H1 (cell line): ENCODE results near the gene CIROP. TPM values are rescaled to one million over a fixed set of nuclear protein-coding genes. Genes with fewer than 3 reads are reported as not detected.

Source experiments
- CTCF ChIA-PET: fragments of 300-600 bp; sonication (Branson Sonifier 250); formaldehyde crosslinking; loops from one replicate; lab custom pipeline; 2021; ENCODE audit not compliant: partially characterized antibody; lab: Charles Lee
- POLR2A ChIA-PET: fragments of 300-600 bp; sonication (Branson Sonifier 250); formaldehyde crosslinking; loops from one replicate; lab custom pipeline; 2021; ENCODE audit warnings: inconsistent platforms; ENCODE audit not compliant: partially characterized antibody; lab: Charles Lee
- DNase-seq, 2 experiments: peaks; one replicate each; pipeline versions ENCODE4 v3.0.0 to v3.0.0-alpha.2; 2010 to 2022; ENCODE audit warnings: low spot score in 2 of 2, low read depth in 1 of 2, mixed read lengths in 1 of 2
- FAIRE-seq: peaks from 2 replicates; lab custom pipeline; 2011; peaks lifted over from hg19 to GRCh38; lab: Jason Lieb, UNC
- H2AFZ ChIP-seq: 2 replicates; pipeline ENCODE4 v1.8.1; 2012; ENCODE audit warnings: low read length, inconsistent platforms
- H2AK5ac ChIP-seq: 2 replicates; pipeline ENCODE4 v1.6.1; 2013; ENCODE audit warnings: low read depth, low read length
- H2BK120ac ChIP-seq: replicated peaks from 2 replicates; pipeline ENCODE3; 2013; ENCODE audit warnings: low read depth, low read length, inconsistent platforms
- H2BK12ac ChIP-seq: 2 replicates; pipeline ENCODE4 v1.6.1; 2013; ENCODE audit warnings: low read depth, low read length
- H2BK15ac ChIP-seq: 2 replicates; pipeline ENCODE4 v1.6.1; 2013; ENCODE audit warnings: low read length
- H2BK20ac ChIP-seq: 2 replicates; pipeline ENCODE4 v1.6.1; 2013; ENCODE audit warnings: low read length
- H2BK5ac ChIP-seq: 2 replicates; pipeline ENCODE4 v1.6.1; 2013; ENCODE audit warnings: low read depth, low read length
- H3K14ac ChIP-seq: 2 replicates; pipeline ENCODE4 v1.6.1; 2013; ENCODE audit warnings: inconsistent platforms; ENCODE audit not compliant: insufficient read length
- H3K18ac ChIP-seq: 2 replicates; pipeline ENCODE4 v1.6.1; 2013; ENCODE audit warnings: low read length; ENCODE audit errors: extremely low read depth
- H3K23ac ChIP-seq: 2 replicates; pipeline ENCODE4 v1.6.1; 2013; ENCODE audit warnings: inconsistent platforms; ENCODE audit not compliant: insufficient read length
- H3K23me2 ChIP-seq: 2 replicates; pipeline ENCODE4 v1.6.1; 2013; ENCODE audit warnings: low read depth, low read length
- H3K27ac ChIP-seq: 2 replicates; pipeline ENCODE4 v1.6.1; 2011; ENCODE audit warnings: low read depth, low read length, inconsistent platforms
- H3K27me3 ChIP-seq, 4 experiments: replicated peaks in 1 of 4; 1 replicate in 1 of 4; 2 replicates in 3 of 4; pipeline versions ENCODE4 v1.6.1 to v1.8.1; 2011 to 2013; ENCODE audit warnings: low read length in 3 of 4, mild to moderate bottlenecking in 3 of 4, inconsistent platforms in 2 of 4, mixed read lengths in 2 of 4, moderate library complexity in 1 of 4; ENCODE audit not compliant: control insufficient read depth in 3 of 4, insufficient read depth in 3 of 4; ENCODE audit errors: extremely low read depth in 1 of 4
- H3K36me3 ChIP-seq, 4 experiments: 2 replicates each; pipeline versions ENCODE4 v1.6.1 to v1.8.1; 2011 to 2013; ENCODE audit warnings: mild to moderate bottlenecking in 4 of 4, low read length in 3 of 4, moderate library complexity in 2 of 4, control low read depth in 1 of 4, inconsistent platforms in 1 of 4; ENCODE audit not compliant: insufficient read depth in 4 of 4, control insufficient read depth in 2 of 4
- H3K4ac ChIP-seq: replicated peaks from 2 replicates; pipeline ENCODE3; 2013; ENCODE audit warnings: low read length, low read depth, mixed read lengths, inconsistent platforms; ENCODE audit not compliant: insufficient read length
- H3K4me1 ChIP-seq, 4 experiments: replicated peaks in 1 of 4; 1 replicate in 1 of 4; 2 replicates in 3 of 4; pipeline versions ENCODE4 v1.6.1 to v1.8.1; 2011 to 2013; ENCODE audit warnings: low read length in 3 of 4, inconsistent platforms in 2 of 4, mixed read lengths in 1 of 4; ENCODE audit not compliant: insufficient read depth in 4 of 4, control insufficient read depth in 3 of 4
- H3K4me2 ChIP-seq, 2 experiments: 2 replicates each; pipeline versions ENCODE4 v1.6.1 to v1.8.1; 2011 to 2013; ENCODE audit warnings: low read depth in 2 of 2, low read length in 2 of 2, control low read depth in 1 of 2, inconsistent platforms in 1 of 2, mild to moderate bottlenecking in 1 of 2; ENCODE audit not compliant: insufficient read depth in 1 of 2
- H3K4me3 ChIP-seq, 4 experiments: fragments of 200-600, 300-600 bp in 1 of 4; sonication (generic), shearing (Covaris generic), sonication (Bioruptor Twin) in 1 of 4; 2 replicates each; pipeline versions ENCODE4 v1.5.1 to v1.8.1; 2011 to 2016; ENCODE audit warnings: low read length in 4 of 4, low read depth in 3 of 4, control low read depth in 2 of 4, inconsistent platforms in 2 of 4, mild to moderate bottlenecking in 2 of 4, mixed read lengths in 1 of 4, moderate library complexity in 1 of 4; ENCODE audit not compliant: insufficient read depth in 2 of 4; ENCODE audit errors: extremely low read depth in 1 of 4
- H3K56ac ChIP-seq: replicated peaks from 2 replicates; pipeline ENCODE3; 2013; ENCODE audit warnings: low read depth, mild to moderate bottlenecking, mixed read lengths, low read length, inconsistent platforms; ENCODE audit not compliant: insufficient read length
- H3K79me1 ChIP-seq: 2 replicates; pipeline ENCODE4 v1.6.1; 2013; ENCODE audit warnings: low read depth, low read length, control low read depth
- H3K79me2 ChIP-seq, 2 experiments: 2 replicates each; pipeline versions ENCODE4 v1.6.1 to v1.8.1; 2012 to 2013; ENCODE audit warnings: low read length in 2 of 2, mild to moderate bottlenecking in 2 of 2, inconsistent platforms in 1 of 2; ENCODE audit not compliant: insufficient read depth in 2 of 2, control insufficient read depth in 1 of 2
- H3K9ac ChIP-seq, 4 experiments: replicated peaks in 1 of 4; 1 replicate in 1 of 4; 2 replicates in 3 of 4; pipeline versions ENCODE4 v1.6.1 to v1.8.1; 2011 to 2013; ENCODE audit warnings: low read depth in 3 of 4, low read length in 3 of 4, control low read depth in 2 of 4, mild to moderate bottlenecking in 2 of 4, moderate library complexity in 2 of 4, inconsistent platforms in 1 of 4; ENCODE audit errors: extremely low read depth in 1 of 4
- H3K9me3 ChIP-seq, 2 experiments: 2 replicates each; pipeline versions ENCODE4 v1.6.1 to v1.8.1; 2012 to 2013; ENCODE audit warnings: mild to moderate bottlenecking in 2 of 2, moderate library complexity in 2 of 2, control low read depth in 1 of 2, inconsistent platforms in 1 of 2, low read depth in 1 of 2, low read length in 1 of 2, mixed read lengths in 1 of 2; ENCODE audit not compliant: insufficient read depth in 2 of 2
- H4K20me1 ChIP-seq, 2 experiments: replicated peaks in 1 of 2; 2 replicates each; pipeline versions ENCODE3 to v1.8.1; 2011 to 2013; ENCODE audit warnings: inconsistent platforms in 2 of 2, low read length in 2 of 2, mild to moderate bottlenecking in 1 of 2; ENCODE audit not compliant: insufficient read depth in 2 of 2, control insufficient read depth in 1 of 2
- H4K5ac ChIP-seq: 2 replicates; pipeline ENCODE4 v1.6.1; 2013; ENCODE audit warnings: low read length, low read depth, mixed read lengths, inconsistent platforms; ENCODE audit not compliant: insufficient read length
- H4K8ac ChIP-seq: 2 replicates; pipeline ENCODE4 v1.8.0; 2013; ENCODE audit warnings: mild to moderate bottlenecking, moderate library complexity, low read length, inconsistent platforms; ENCODE audit not compliant: insufficient read depth; ENCODE audit errors: extremely low read depth
- H4K91ac ChIP-seq: replicated peaks from 2 replicates; pipeline ENCODE3; 2013; ENCODE audit warnings: low read length, mixed read lengths, inconsistent platforms; ENCODE audit not compliant: insufficient read length
- EZH2 ChIP-seq: fragments of 200-600 bp; sonication (generic); IDR thresholded peaks from 2 replicates; pipeline ENCODE4 v1.7.1; 2012; ENCODE audit warnings: low read depth, mild to moderate bottlenecking, moderate library complexity, low read length, inconsistent platforms; ENCODE audit not compliant: severe bottlenecking
- KDM4A ChIP-seq: IDR thresholded peaks from one replicate; pipeline ENCODE4 v1.7.1; 2012; ENCODE audit warnings: low read depth, mild to moderate bottlenecking, moderate library complexity, low read length, inconsistent platforms; ENCODE audit not compliant: severe bottlenecking
- SIN3A ChIP-seq, 2 experiments: IDR thresholded peaks in 1 of 2; conservative IDR thresholded peaks in 1 of 2; 2 replicates each; pipeline ENCODE4 v1.6.1; 2011 to 2012; ENCODE audit warnings: low read length in 2 of 2, improper control_type of control experiment in 1 of 2, low read depth in 1 of 2, mild to moderate bottlenecking in 1 of 2
- ZNF274 ChIP-seq: IDR thresholded peaks from 2 replicates; pipeline ENCODE4 v1.7.0; 2012; ENCODE audit warnings: low read length, borderline replicate concordance; ENCODE audit errors: extremely low read depth
- WGBS, 2 experiments: shearing (Covaris generic) in 1 of 2; methylation state at CpG; one replicate each; pipeline versions ENCODE4 v1.1.6 to v1.1.7; 2013 to 2015; ENCODE audit warnings: low lambda C conversion rate in 2 of 2, mixed read lengths in 2 of 2, inconsistent platforms in 1 of 2, low coverage in 1 of 2, missing lambda C conversion rate in 1 of 2; ENCODE audit not compliant: insufficient replicate concordance in 2 of 2, insufficient coverage in 1 of 2, insufficient read length in 1 of 2; ENCODE audit errors: extremely low coverage in 1 of 2, missing lambda C conversion rate in 1 of 2; 5-methylcytosine and 5-hydroxymethylcytosine counted together
- polyA plus RNA-seq, 7 experiments: library from polyadenylated mRNA; depleted of rRNA in 3 of 7; stranded (reverse) in 5 of 7; unstranded in 2 of 7; fragments of >200 nt in 5 of 7; fragments of 200-250 nt in 2 of 7; gene quantifications; 1 replicate in 5 of 7; 2 replicates in 1 of 7; 4 replicates in 1 of 7; pipeline versions ENCODE4 v1.2.1 to v1.2.3, GENCODE V29; 2011 to 2013; ENCODE audit warnings: missing spikeins in 2 of 7, mixed read lengths in 2 of 7
- total RNA-seq: library from RNA; stranded (reverse); fragmentation: NEBNext Ultra II Directional; extraction: Animal tissue kit (Norgen Biotek cat#: 25700); gene quantifications from 2 replicates; pipeline ENCODE4 v1.2.1, GENCODE V29; 2021

The CIROP gene
- total and polyA plus RNA-seq, 2 of the 8 experiments (the other 6 are each of a cell fraction or from before 2014, with no cell fraction given): 0.06 TPM; not detected in 1

DNA sequence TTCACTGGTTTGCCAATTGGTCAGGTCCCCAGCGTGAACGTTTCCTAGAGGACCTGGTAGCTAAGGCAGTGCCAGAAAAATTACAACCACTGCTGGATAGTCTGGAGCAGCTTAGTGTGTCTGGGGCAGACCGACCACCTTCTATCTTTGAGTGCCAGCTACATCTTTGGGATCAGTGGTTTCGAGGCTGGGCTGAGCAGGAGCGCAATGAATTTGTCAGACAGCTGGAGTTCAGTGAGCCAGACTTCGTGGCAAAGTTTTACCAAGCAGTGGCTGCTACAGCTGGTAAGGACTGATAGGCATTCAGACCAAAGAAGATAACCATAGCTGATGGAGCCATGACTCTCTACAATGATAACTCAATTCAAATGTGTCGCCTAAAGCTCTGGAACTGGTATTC, 7.0 kb downstream of the CIROP start:
- Histone ChIP-seq H3K4me2 (no peak overlapping the region; a peak in 1 of 4 replicates), H2BK15ac (no peak overlapping the region), H3K79me2 (peaks cover 18 to 46% of the 10 kb centered on the region in 2 experiments), H3K36me3 (peaks cover 11 to 24% (median 14%) of the 10 kb centered on the region in 4 experiments), H2AK5ac (no peak overlapping the region), H4K5ac (no peak overlapping the region), H4K20me1 (peaks cover 7 to 10% of the 10 kb centered on the region in 2 experiments), H3K23me2 (peaks cover 5% of the 10 kb centered on the region; the same call in 1 of the 2 replicates), H3K79me1 (peaks cover 10% of the 10 kb centered on the region), H2BK5ac (no peak overlapping the region), H3K4me1 (no peaks in the 10 kb centered on the region; a peak in 3 of 7 replicates), H3K56ac (no peak overlapping the region), H2BK20ac (no peak overlapping the region), H2BK120ac (no peak overlapping the region), H3K14ac (no peak overlapping the region), H3K27me3 (no peaks in the 10 kb centered on the region), H3K18ac (no peak overlapping the region), H3K27ac (no peak overlapping the region), H3K9ac (peak overlapping the region in 1 of 4 experiments; percentile 39; a peak in 1 of 7 replicates), H3K23ac (no peak overlapping the region), H3K4ac (no peak overlapping the region), H4K8ac (0 out of 2 replicates have a peak overlapping the region, but pooled peaks have one; percentile 0), H3K9me3 (no peaks in the 10 kb centered on the region), H3K4me3 (no peak overlapping the region), H4K91ac (no peak overlapping the region), H2BK12ac (no peak overlapping the region), H2AFZ (no peak overlapping the region)
- POLR2A ChIA-PET: interaction anchor here (1.1 to 1.4 kb wide), 4 partner anchors 9 to 86 kb away, joined by 3 to 5 read pairs (median 4); partner anchors contain the start of gene CEBPE
- FAIRE-seq (no peak), DNase-seq (no peak)
- TF ChIP-seq EZH2 (no peak), ZNF274 (no peak), KDM4A (no peak), SIN3A (conservative IDR thresholded peaks at IDR 0.05 in 1 of 2, IDR thresholded peaks at IDR 0.05 in 1 of 2; ENCODE audit: low read depth in 1 of 2, low read length in 2 of 2) (no peak)
- CTCF ChIA-PET: interaction anchor here (0.6 to 4.2 kb wide), 3 partner anchors 23 to 55 kb away, joined by 3 to 22 read pairs (median 4); partner anchors contain the start of gene PSMB11
- WGBS, 2 experiments: 85% methylated on average over 7 of the region's 7 CpGs; no CpG with 5 or more reads in 1 of the 2 experiments
